Hepatic stellate cell (primary cell): ENCODE data around the gene NRBP1.
"Not testable (repeated sequence)": the region's sequence is repeated elsewhere in the genome, so short reads cannot be mapped to it uniquely, and the experiment has no call there.

Source experiments
- DNase-seq: peaks from one replicate; pipeline ENCODE4 v3.0.0; 2011; ENCODE audit warnings: low spot score

Gene NRBP1

GRCh38 chr2:27421660-27422250 is 6.7 kb upstream of the NRBP1 start:
- DNase-seq = no peak

- no peak for DNase-seq
Observed at GRCh38 chr2:27422958-27423357, 5.5 kb upstream of the NRBP1 start.

GRCh38 chr2:27425039-27425438 is 3.4 kb upstream of the NRBP1 start:
- DNase-seq = not testable (repeated sequence)

DNA sequence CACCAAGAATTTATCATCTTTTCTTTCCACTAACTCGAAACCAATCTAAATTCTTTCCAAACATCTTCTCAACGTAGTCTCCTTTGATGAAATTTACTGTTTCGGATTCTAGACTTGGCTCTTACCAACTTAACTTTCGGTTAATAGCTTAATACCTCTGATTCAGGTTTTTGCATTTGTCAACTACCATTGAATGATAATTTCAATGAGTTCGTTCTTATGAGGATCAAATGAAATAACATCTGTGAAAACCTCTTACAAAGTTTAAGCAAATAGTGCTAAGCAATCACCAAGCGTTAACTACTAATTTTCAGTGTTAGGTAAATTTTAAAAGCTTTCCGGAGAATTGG is 593 bp upstream of the NRBP1 start:
- no peak for DNase-seq

DNA sequence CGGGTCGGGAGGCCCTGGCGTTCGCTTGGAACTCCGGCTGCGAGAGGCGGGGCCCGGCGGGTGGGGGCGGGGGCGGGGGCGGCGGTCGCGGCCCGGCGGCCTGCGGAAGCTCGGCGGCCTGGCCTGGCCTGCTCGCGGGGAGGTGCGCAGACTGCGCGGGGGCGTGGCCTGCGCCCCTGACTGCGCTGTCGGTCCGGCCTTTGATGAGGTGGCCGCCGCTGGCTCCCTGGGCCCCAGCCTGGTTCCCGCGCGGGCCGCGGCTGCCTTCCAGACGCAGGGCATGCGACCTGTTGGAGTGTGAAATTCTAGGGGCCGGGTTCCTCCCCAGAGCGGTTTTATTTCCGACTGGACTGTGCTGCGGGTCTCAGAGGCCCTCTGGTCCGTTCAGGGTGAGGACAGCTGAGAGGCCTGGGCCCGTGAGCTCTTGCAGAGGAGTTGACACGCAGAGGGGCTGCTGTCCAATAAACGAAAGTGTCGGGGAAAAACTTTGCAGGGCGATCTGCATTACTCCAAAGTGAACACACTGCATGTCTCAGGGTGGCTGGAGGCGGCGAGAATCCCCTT is 629 bp downstream of the NRBP1 start:
- DNase-seq = peak; percentile 83

DNA sequence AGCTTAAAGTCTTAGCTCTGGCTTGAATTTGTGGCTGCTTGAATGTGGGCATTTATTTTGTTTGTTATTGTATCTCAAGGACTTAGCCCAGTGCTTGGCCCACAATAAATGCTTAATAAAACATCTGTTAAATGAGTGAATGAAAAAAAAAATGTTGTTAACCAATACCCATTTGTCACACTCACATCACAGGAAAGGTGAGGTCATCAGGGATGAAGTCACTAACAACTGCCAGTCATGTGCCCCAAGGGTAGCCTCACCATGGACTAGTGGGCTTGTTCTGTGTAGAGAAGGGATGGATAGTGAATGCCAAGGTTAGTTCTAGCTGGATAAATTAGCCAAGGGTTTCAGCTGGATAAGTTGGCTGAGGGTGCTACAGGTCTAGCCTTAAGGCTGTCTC is 3.0 kb downstream of the NRBP1 start:
- peak; percentile 27 for DNase-seq

DNA sequence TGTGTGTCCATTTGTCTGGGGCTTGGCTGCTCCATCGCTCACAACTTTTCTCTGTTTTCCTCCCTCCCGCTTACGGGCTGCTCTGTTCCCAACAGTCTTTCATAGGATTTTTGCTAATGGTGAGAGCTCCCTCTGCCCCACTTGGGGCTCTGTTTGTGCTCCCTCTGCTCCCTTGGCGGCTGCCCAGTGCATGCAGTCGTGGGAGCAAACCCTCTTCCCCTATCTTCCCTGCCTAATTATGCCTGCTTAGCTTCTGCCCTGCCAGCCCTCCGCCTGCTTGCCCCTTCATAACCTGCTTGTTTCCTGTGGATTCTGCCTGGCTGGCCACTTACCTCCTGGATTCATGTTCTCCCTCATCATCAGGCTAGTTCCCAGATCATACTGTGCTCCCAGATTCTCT is 7.2 kb downstream of the NRBP1 start:
- no peak for DNase-seq

- no peak for DNase-seq
Observed at GRCh38 chr2:27441226-27441926, 12.9 kb downstream of the NRBP1 start.

GRCh38 chr2:27441958-27442919 is 13.8 kb downstream of the NRBP1 start, which contains the start of gene KRTCAP3:
Gene KRTCAP3 (plus strand): TSS chr2:27442381. CDS start chr2:27442413, 32 bp downstream.
- no peak for DNase-seq

DNA sequence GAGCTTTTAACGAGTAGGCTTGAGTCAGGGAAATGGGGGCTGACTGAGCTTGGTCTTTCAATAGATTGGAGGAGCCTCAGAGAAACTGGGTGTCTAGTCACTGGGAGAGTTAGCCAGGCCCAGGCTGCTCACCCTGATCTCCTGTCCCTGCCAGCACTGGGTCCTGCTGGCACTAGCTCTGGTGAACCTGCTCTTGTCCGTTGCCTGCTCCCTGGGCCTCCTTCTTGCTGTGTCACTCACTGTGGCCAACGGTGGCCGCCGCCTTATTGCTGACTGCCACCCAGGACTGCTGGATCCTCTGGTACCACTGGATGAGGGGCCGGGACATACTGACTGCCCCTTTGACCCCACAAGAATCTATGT is 14.5 kb downstream of the NRBP1 start:
- DNase-seq = no peak

- no peak for DNase-seq
Observed at GRCh38 chr2:27445155-27445554, 16.7 kb downstream of the NRBP1 start.

DNA sequence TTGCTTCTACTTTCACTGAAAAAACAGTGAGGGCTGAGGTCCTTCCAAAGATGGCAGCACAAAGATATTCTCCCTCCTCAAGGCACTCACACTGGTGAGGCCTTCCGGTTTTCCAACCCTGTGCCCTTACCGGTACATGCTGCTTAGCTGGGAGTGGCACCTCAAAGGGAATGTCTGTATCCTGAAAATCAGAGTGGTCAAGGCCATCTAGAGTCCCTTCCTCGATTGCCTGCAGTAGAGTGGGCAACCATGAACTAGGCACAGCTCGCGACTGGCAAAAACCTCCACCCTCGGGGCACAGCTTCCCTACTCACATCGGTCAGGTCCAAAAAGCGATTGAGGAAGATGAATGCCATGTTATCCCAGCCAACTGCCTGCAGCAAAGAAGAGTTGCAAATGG is 17.2 kb downstream of the NRBP1 start:
- no peak for DNase-seq

DNA sequence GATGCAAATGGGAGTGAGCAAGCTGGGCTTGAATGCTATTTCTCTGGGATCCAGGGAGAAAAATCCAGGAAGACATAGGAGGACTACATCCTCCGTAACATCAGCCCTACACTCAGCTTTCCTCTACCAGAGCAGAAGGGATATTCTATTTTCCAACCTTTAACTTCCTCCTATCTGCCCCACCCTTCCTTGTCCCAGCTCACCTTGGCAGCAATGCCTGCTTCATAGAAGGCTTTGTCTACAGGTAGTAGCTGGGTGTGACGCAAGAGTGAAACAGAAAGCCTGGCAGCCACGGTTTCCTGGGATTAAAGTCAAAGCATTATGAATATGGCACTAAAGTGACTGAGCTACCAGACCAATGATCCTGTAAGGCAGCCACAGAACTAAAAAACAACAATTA is 17.6 kb downstream of the NRBP1 start:
- no peak for DNase-seq

- DNase-seq = no peak
Observed at GRCh38 chr2:27448381-27448780, 19.9 kb downstream of the NRBP1 start.

DNA sequence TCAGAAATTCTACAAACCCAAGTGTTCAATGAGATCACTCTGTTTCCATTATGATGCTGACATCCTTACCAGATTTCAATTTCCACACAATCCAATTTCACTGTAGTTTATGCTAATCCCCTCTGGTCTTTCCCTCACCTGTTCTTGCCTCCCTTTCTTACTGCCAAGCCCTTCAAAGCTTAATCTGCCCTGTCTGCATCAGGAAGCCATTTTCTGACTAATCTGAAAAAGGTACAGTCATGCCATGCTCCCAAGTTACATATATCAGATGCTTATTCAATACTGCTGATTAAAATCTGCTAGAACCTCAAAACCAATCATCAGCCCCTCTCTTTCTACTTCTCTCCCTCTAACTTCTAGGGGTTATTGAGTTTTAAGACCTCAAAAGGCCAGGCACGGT is 22.7 kb downstream of the NRBP1 start:
- DNase-seq = no peak

GRCh38 chr2:27453968-27454367 is 25.5 kb downstream of the NRBP1 start:
- no peak for DNase-seq

GRCh38 chr2:27461118-27461517 is 32.7 kb downstream of the NRBP1 start:
- no peak for DNase-seq

GRCh38 chr2:27464443-27464842 is 36.0 kb downstream of the NRBP1 start:
- no peak for DNase-seq

DNA sequence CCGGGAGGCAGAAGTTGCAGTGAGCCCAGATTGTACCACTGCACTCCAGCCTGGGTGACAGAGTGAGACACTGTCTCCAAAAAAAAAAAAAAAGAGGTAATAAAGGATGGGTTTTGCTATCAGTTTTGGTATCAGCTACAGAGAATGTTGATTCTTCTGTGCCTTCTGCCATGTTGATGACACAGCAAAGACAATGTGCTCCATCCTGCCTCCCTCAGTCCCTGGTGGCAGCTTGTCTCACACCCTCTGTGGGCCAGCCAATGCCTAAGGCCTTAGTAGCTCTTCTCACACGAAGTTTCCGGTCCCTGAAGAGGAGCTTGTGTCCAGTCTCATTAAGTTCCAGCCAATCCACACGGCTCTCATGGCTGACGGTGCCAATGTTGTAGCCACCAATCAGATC is 43.5 kb downstream of the NRBP1 start:
- no peak for DNase-seq

DNA sequence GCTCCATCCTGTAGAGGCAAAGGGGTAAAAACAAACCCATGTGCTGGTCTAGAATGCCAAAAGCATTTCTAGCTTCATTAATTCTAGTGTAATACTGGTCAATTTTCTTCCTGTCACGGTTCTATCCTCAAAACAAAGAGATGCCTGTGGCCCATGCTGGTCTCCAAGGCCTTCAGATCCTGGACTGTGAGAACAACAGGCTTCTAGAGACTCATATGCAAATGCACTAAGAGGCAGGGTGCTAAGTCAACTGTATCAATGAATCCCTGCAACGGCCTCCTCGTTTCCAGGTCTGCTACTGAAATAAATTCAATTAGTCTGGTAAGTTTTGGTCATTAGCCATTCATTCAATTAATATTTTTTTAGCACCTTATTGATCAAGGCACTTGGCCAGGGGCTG is 57.1 kb downstream of the NRBP1 start:
- DNase-seq = no peak

- DNase-seq = no peak
Observed at GRCh38 chr2:27489118-27489497, 60.7 kb downstream of the NRBP1 start.

GRCh38 chr2:27489498-27490397 is 61.3 kb downstream of the NRBP1 start, which contains the start of gene IFT172:
Gene IFT172 (minus strand): TSS chr2:27489743. CDS start chr2:27489653, 90 bp downstream.
- DNase-seq = peak; percentile 97
